Activated naive CD4-positive, alpha-beta T cell treated with anti-CD3 and anti-CD28 coated beads, Interleukin-2, amount 50 U/mL, for 24 hours (primary cell): ENCODE data around the gene FPR3.

Experiments used
- H3K27ac Mint-ChIP-seq: one replicate; pipeline ENCODE4 v1.8.0; 2021; ENCODE audit warnings: mild to moderate bottlenecking, mixed read lengths
- H3K27me3 Mint-ChIP-seq: one replicate; pipeline ENCODE4 v1.8.0; 2021; ENCODE audit warnings: mixed read lengths
- H3K36me3 Mint-ChIP-seq: one replicate; pipeline ENCODE4 v1.8.0; 2021; ENCODE audit warnings: mixed read lengths
- H3K4me1 Mint-ChIP-seq: one replicate; pipeline ENCODE4 v1.8.0; 2021; ENCODE audit warnings: mixed read lengths
- H3K4me3 Mint-ChIP-seq: one replicate; pipeline ENCODE4 v1.8.0; 2021; ENCODE audit warnings: mild to moderate bottlenecking, mixed read lengths
- H3K9me3 Mint-ChIP-seq: one replicate; pipeline ENCODE4 v1.8.0; 2021; ENCODE audit warnings: mixed read lengths

The FPR3 gene

GRCh38 chr19:51810223-51810622 lies 15.3 kb downstream of the FPR3 start:
- H3K36me3 Mint-ChIP-seq, result peaks cover 3% of the 10 kb centered on the region
- H3K9me3 Mint-ChIP-seq, result peaks cover 4% of the 10 kb centered on the region
- peaks cover 5% of the 10 kb centered on the region for H3K4me1 Mint-ChIP-seq
- H3K4me3 Mint-ChIP-seq, result no peak overlapping the region
- H3K27me3 Mint-ChIP-seq, result no peaks in the 10 kb centered on the region
- H3K27ac Mint-ChIP-seq, result no peak overlapping the region

GRCh38 chr19:51811344-51811743 lies 16.4 kb downstream of the FPR3 start:
- no peaks in the 10 kb centered on the region for H3K27me3 Mint-ChIP-seq
- H3K4me1 Mint-ChIP-seq, result peaks cover 5% of the 10 kb centered on the region
- H3K9me3 Mint-ChIP-seq, result peaks cover 4% of the 10 kb centered on the region
- H3K4me3 Mint-ChIP-seq, result no peak overlapping the region
- H3K27ac Mint-ChIP-seq, result no peak overlapping the region
- peaks cover 3% of the 10 kb centered on the region for H3K36me3 Mint-ChIP-seq

- Mint-ChIP-seq H3K27me3 (no peaks in the 10 kb centered on the region), H3K9me3 (peaks cover 19% of the 10 kb centered on the region), H3K36me3 (peaks cover 3% of the 10 kb centered on the region), H3K4me1 (no peaks in the 10 kb centered on the region), H3K4me3 (no peak overlapping the region), H3K27ac (no peak overlapping the region)
These were observed 20.1 kb downstream of the FPR3 start for GRCh38 chr19:51815043-51815442.

GRCh38 chr19:51816711-51817110 lies 21.8 kb downstream of the FPR3 start:
- Mint-ChIP-seq H3K27ac (no peak overlapping the region), H3K4me1 (no peaks in the 10 kb centered on the region), H3K9me3 (peaks cover 22% of the 10 kb centered on the region), H3K4me3 (no peak overlapping the region), H3K27me3 (no peaks in the 10 kb centered on the region), H3K36me3 (no peaks in the 10 kb centered on the region)

- peaks cover 6% of the 10 kb centered on the region for H3K36me3 Mint-ChIP-seq
- peaks cover 34% of the 10 kb centered on the region for H3K9me3 Mint-ChIP-seq
- no peaks in the 10 kb centered on the region for H3K27me3 Mint-ChIP-seq
- H3K4me1 Mint-ChIP-seq, result no peaks in the 10 kb centered on the region
- H3K27ac Mint-ChIP-seq, result no peak overlapping the region
- H3K4me3 Mint-ChIP-seq, result no peak overlapping the region
These were observed 25.1 kb downstream of the FPR3 start for GRCh38 chr19:51820011-51820410.

GRCh38 chr19:51820831-51821446 lies 26.0 kb downstream of the FPR3 start:
- no peak overlapping the region for H3K4me3 Mint-ChIP-seq
- H3K27ac Mint-ChIP-seq, result no peak overlapping the region
- H3K4me1 Mint-ChIP-seq, result no peaks in the 10 kb centered on the region
- peaks cover 7% of the 10 kb centered on the region for H3K36me3 Mint-ChIP-seq
- H3K9me3 Mint-ChIP-seq, result peaks cover 38% of the 10 kb centered on the region
- no peaks in the 10 kb centered on the region for H3K27me3 Mint-ChIP-seq

GRCh38 chr19:51821456-51821855 lies 26.5 kb downstream of the FPR3 start:
- no peaks in the 10 kb centered on the region for H3K27me3 Mint-ChIP-seq
- H3K4me1 Mint-ChIP-seq, result no peaks in the 10 kb centered on the region
- no peak overlapping the region for H3K27ac Mint-ChIP-seq
- peaks cover 43% of the 10 kb centered on the region for H3K9me3 Mint-ChIP-seq
- H3K4me3 Mint-ChIP-seq, result no peak overlapping the region
- peaks cover 7% of the 10 kb centered on the region for H3K36me3 Mint-ChIP-seq

GRCh38 chr19:51821921-51822320 lies 27.0 kb downstream of the FPR3 start:
- Mint-ChIP-seq H3K36me3 (peaks cover 7% of the 10 kb centered on the region), H3K27ac (no peak overlapping the region), H3K27me3 (no peaks in the 10 kb centered on the region), H3K9me3 (peaks cover 44% of the 10 kb centered on the region), H3K4me1 (no peaks in the 10 kb centered on the region), H3K4me3 (no peak overlapping the region)

- Mint-ChIP-seq H3K4me1 (no peaks in the 10 kb centered on the region), H3K27me3 (no peaks in the 10 kb centered on the region), H3K27ac (no peak overlapping the region), H3K36me3 (peaks cover 7% of the 10 kb centered on the region), H3K9me3 (peaks cover 44% of the 10 kb centered on the region), H3K4me3 (no peak overlapping the region)
These were observed 27.4 kb downstream of the FPR3 start for GRCh38 chr19:51822325-51822724.

- Mint-ChIP-seq H3K9me3 (peaks cover 44% of the 10 kb centered on the region), H3K4me1 (no peaks in the 10 kb centered on the region), H3K27ac (no peak overlapping the region), H3K36me3 (peaks cover 7% of the 10 kb centered on the region), H3K4me3 (no peak overlapping the region), H3K27me3 (no peaks in the 10 kb centered on the region)
These were observed 28.0 kb downstream of the FPR3 start for GRCh38 chr19:51822946-51823345.

- no peaks in the 10 kb centered on the region for H3K4me1 Mint-ChIP-seq
- no peaks in the 10 kb centered on the region for H3K27me3 Mint-ChIP-seq
- H3K9me3 Mint-ChIP-seq, result peaks cover 33% of the 10 kb centered on the region
These were observed 29.5 kb downstream of the FPR3 start for GRCh38 chr19:51824281-51825005.

GRCh38 chr19:51830274-51830673 lies 35.3 kb downstream of the FPR3 start:
- H3K27me3 Mint-ChIP-seq, result no peaks in the 10 kb centered on the region
- H3K9me3 Mint-ChIP-seq, result peaks cover 34% of the 10 kb centered on the region
- H3K27ac Mint-ChIP-seq, result no peak overlapping the region
- peaks cover 6% of the 10 kb centered on the region for H3K36me3 Mint-ChIP-seq
- no peaks in the 10 kb centered on the region for H3K4me1 Mint-ChIP-seq
- no peak overlapping the region for H3K4me3 Mint-ChIP-seq

More at GRCh38 chr19:51824281-51825005, 29.5 kb downstream of the FPR3 start:
- Mint-ChIP-seq H3K27ac (no peak overlapping the region), H3K36me3 (peaks cover 7% of the 10 kb centered on the region), H3K4me3 (no peak overlapping the region)

- peaks cover 26% of the 10 kb centered on the region for H3K36me3 Mint-ChIP-seq
- H3K27me3 Mint-ChIP-seq, result no peaks in the 10 kb centered on the region
- H3K4me1 Mint-ChIP-seq, result no peaks in the 10 kb centered on the region
- no peak overlapping the region for H3K27ac Mint-ChIP-seq
- peaks cover 35% of the 10 kb centered on the region for H3K9me3 Mint-ChIP-seq
- H3K4me3 Mint-ChIP-seq, result no peak overlapping the region
These were observed 42.2 kb downstream of the FPR3 start for GRCh38 chr19:51837145-51837544.

GRCh38 chr19:51861870-51862622 lies 67.1 kb downstream of the FPR3 start:
- Mint-ChIP-seq H3K27ac (no peak overlapping the region), H3K4me1 (no peaks in the 10 kb centered on the region), H3K4me3 (no peak overlapping the region), H3K9me3 (peaks cover 30% of the 10 kb centered on the region), H3K36me3 (peaks cover 39% of the 10 kb centered on the region), H3K27me3 (no peaks in the 10 kb centered on the region)

- Mint-ChIP-seq H3K36me3 (peaks cover 76% of the 10 kb centered on the region), H3K4me3 (no peak overlapping the region), H3K27me3 (no peaks in the 10 kb centered on the region), H3K9me3 (peaks cover 56% of the 10 kb centered on the region), H3K27ac (no peak overlapping the region), H3K4me1 (no peaks in the 10 kb centered on the region)
These were observed 78.1 kb downstream of the FPR3 start for GRCh38 chr19:51873097-51873496.
